H1 (cell line): ENCODE results near the gene ZP2. TPM values are rescaled to one million over a fixed set of nuclear protein-coding genes. Genes with fewer than 3 reads are reported as not detected.

Experiments used
- CTCF ChIA-PET: fragments of 300-600 bp; sonication (Branson Sonifier 250); formaldehyde crosslinking; loops from one replicate; lab custom pipeline; 2021; ENCODE audit not compliant: partially characterized antibody; lab: Charles Lee
- POLR2A ChIA-PET: fragments of 300-600 bp; sonication (Branson Sonifier 250); formaldehyde crosslinking; loops from one replicate; lab custom pipeline; 2021; ENCODE audit warnings: inconsistent platforms; ENCODE audit not compliant: partially characterized antibody; lab: Charles Lee
- DNase-seq, 2 experiments: peaks; one replicate each; pipeline versions ENCODE4 v3.0.0 to v3.0.0-alpha.2; 2010 to 2022; ENCODE audit warnings: low spot score in 2 of 2, low read depth in 1 of 2, mixed read lengths in 1 of 2
- FAIRE-seq: peaks from 2 replicates; lab custom pipeline; 2011; peaks lifted over from hg19 to GRCh38; lab: Jason Lieb, UNC
- H2AFZ ChIP-seq: 2 replicates; pipeline ENCODE4 v1.8.1; 2012; ENCODE audit warnings: low read length, inconsistent platforms
- H2AK5ac ChIP-seq: 2 replicates; pipeline ENCODE4 v1.6.1; 2013; ENCODE audit warnings: low read depth, low read length
- H2BK120ac ChIP-seq: replicated peaks from 2 replicates; pipeline ENCODE3; 2013; ENCODE audit warnings: low read depth, low read length, inconsistent platforms
- H2BK12ac ChIP-seq: 2 replicates; pipeline ENCODE4 v1.6.1; 2013; ENCODE audit warnings: low read depth, low read length
- H2BK15ac ChIP-seq: 2 replicates; pipeline ENCODE4 v1.6.1; 2013; ENCODE audit warnings: low read length
- H2BK20ac ChIP-seq: 2 replicates; pipeline ENCODE4 v1.6.1; 2013; ENCODE audit warnings: low read length
- H2BK5ac ChIP-seq: 2 replicates; pipeline ENCODE4 v1.6.1; 2013; ENCODE audit warnings: low read depth, low read length
- H3K14ac ChIP-seq: 2 replicates; pipeline ENCODE4 v1.6.1; 2013; ENCODE audit warnings: inconsistent platforms; ENCODE audit not compliant: insufficient read length
- H3K18ac ChIP-seq: 2 replicates; pipeline ENCODE4 v1.6.1; 2013; ENCODE audit warnings: low read length; ENCODE audit errors: extremely low read depth
- H3K23ac ChIP-seq: 2 replicates; pipeline ENCODE4 v1.6.1; 2013; ENCODE audit warnings: inconsistent platforms; ENCODE audit not compliant: insufficient read length
- H3K23me2 ChIP-seq: 2 replicates; pipeline ENCODE4 v1.6.1; 2013; ENCODE audit warnings: low read depth, low read length
- H3K27ac ChIP-seq: 2 replicates; pipeline ENCODE4 v1.6.1; 2011; ENCODE audit warnings: low read depth, low read length, inconsistent platforms
- H3K27me3 ChIP-seq, 4 experiments: replicated peaks in 1 of 4; 1 replicate in 1 of 4; 2 replicates in 3 of 4; pipeline versions ENCODE4 v1.6.1 to v1.8.1; 2011 to 2013; ENCODE audit warnings: low read length in 3 of 4, mild to moderate bottlenecking in 3 of 4, inconsistent platforms in 2 of 4, mixed read lengths in 2 of 4, moderate library complexity in 1 of 4; ENCODE audit not compliant: control insufficient read depth in 3 of 4, insufficient read depth in 3 of 4; ENCODE audit errors: extremely low read depth in 1 of 4
- H3K36me3 ChIP-seq, 4 experiments: 2 replicates each; pipeline versions ENCODE4 v1.6.1 to v1.8.1; 2011 to 2013; ENCODE audit warnings: mild to moderate bottlenecking in 4 of 4, low read length in 3 of 4, moderate library complexity in 2 of 4, control low read depth in 1 of 4, inconsistent platforms in 1 of 4; ENCODE audit not compliant: insufficient read depth in 4 of 4, control insufficient read depth in 2 of 4
- H3K4ac ChIP-seq: replicated peaks from 2 replicates; pipeline ENCODE3; 2013; ENCODE audit warnings: low read length, low read depth, mixed read lengths, inconsistent platforms; ENCODE audit not compliant: insufficient read length
- H3K4me1 ChIP-seq, 4 experiments: replicated peaks in 1 of 4; 1 replicate in 1 of 4; 2 replicates in 3 of 4; pipeline versions ENCODE4 v1.6.1 to v1.8.1; 2011 to 2013; ENCODE audit warnings: low read length in 3 of 4, inconsistent platforms in 2 of 4, mixed read lengths in 1 of 4; ENCODE audit not compliant: insufficient read depth in 4 of 4, control insufficient read depth in 3 of 4
- H3K4me2 ChIP-seq, 2 experiments: 2 replicates each; pipeline versions ENCODE4 v1.6.1 to v1.8.1; 2011 to 2013; ENCODE audit warnings: low read depth in 2 of 2, low read length in 2 of 2, control low read depth in 1 of 2, inconsistent platforms in 1 of 2, mild to moderate bottlenecking in 1 of 2; ENCODE audit not compliant: insufficient read depth in 1 of 2
- H3K4me3 ChIP-seq, 4 experiments: fragments of 200-600, 300-600 bp in 1 of 4; sonication (generic), shearing (Covaris generic), sonication (Bioruptor Twin) in 1 of 4; 2 replicates each; pipeline versions ENCODE4 v1.5.1 to v1.8.1; 2011 to 2016; ENCODE audit warnings: low read length in 4 of 4, low read depth in 3 of 4, control low read depth in 2 of 4, inconsistent platforms in 2 of 4, mild to moderate bottlenecking in 2 of 4, mixed read lengths in 1 of 4, moderate library complexity in 1 of 4; ENCODE audit not compliant: insufficient read depth in 2 of 4; ENCODE audit errors: extremely low read depth in 1 of 4
- H3K56ac ChIP-seq: replicated peaks from 2 replicates; pipeline ENCODE3; 2013; ENCODE audit warnings: low read depth, mild to moderate bottlenecking, mixed read lengths, low read length, inconsistent platforms; ENCODE audit not compliant: insufficient read length
- H3K79me1 ChIP-seq: 2 replicates; pipeline ENCODE4 v1.6.1; 2013; ENCODE audit warnings: low read depth, low read length, control low read depth
- H3K79me2 ChIP-seq, 2 experiments: 2 replicates each; pipeline versions ENCODE4 v1.6.1 to v1.8.1; 2012 to 2013; ENCODE audit warnings: low read length in 2 of 2, mild to moderate bottlenecking in 2 of 2, inconsistent platforms in 1 of 2; ENCODE audit not compliant: insufficient read depth in 2 of 2, control insufficient read depth in 1 of 2
- H3K9ac ChIP-seq, 4 experiments: replicated peaks in 1 of 4; 1 replicate in 1 of 4; 2 replicates in 3 of 4; pipeline versions ENCODE4 v1.6.1 to v1.8.1; 2011 to 2013; ENCODE audit warnings: low read depth in 3 of 4, low read length in 3 of 4, control low read depth in 2 of 4, mild to moderate bottlenecking in 2 of 4, moderate library complexity in 2 of 4, inconsistent platforms in 1 of 4; ENCODE audit errors: extremely low read depth in 1 of 4
- H3K9me3 ChIP-seq, 2 experiments: 2 replicates each; pipeline versions ENCODE4 v1.6.1 to v1.8.1; 2012 to 2013; ENCODE audit warnings: mild to moderate bottlenecking in 2 of 2, moderate library complexity in 2 of 2, control low read depth in 1 of 2, inconsistent platforms in 1 of 2, low read depth in 1 of 2, low read length in 1 of 2, mixed read lengths in 1 of 2; ENCODE audit not compliant: insufficient read depth in 2 of 2
- H4K20me1 ChIP-seq, 2 experiments: replicated peaks in 1 of 2; 2 replicates each; pipeline versions ENCODE3 to v1.8.1; 2011 to 2013; ENCODE audit warnings: inconsistent platforms in 2 of 2, low read length in 2 of 2, mild to moderate bottlenecking in 1 of 2; ENCODE audit not compliant: insufficient read depth in 2 of 2, control insufficient read depth in 1 of 2
- H4K5ac ChIP-seq: 2 replicates; pipeline ENCODE4 v1.6.1; 2013; ENCODE audit warnings: low read length, low read depth, mixed read lengths, inconsistent platforms; ENCODE audit not compliant: insufficient read length
- H4K8ac ChIP-seq: 2 replicates; pipeline ENCODE4 v1.8.0; 2013; ENCODE audit warnings: mild to moderate bottlenecking, moderate library complexity, low read length, inconsistent platforms; ENCODE audit not compliant: insufficient read depth; ENCODE audit errors: extremely low read depth
- H4K91ac ChIP-seq: replicated peaks from 2 replicates; pipeline ENCODE3; 2013; ENCODE audit warnings: low read length, mixed read lengths, inconsistent platforms; ENCODE audit not compliant: insufficient read length
- CBX8 ChIP-seq: fragments of 300-800, 300-1000 bp; sonication (generic); IDR thresholded peaks from 2 replicates; pipeline ENCODE4 v1.7.1; 2016; ENCODE audit warnings: low read depth, low read length, borderline replicate concordance
- WGBS, 2 experiments: shearing (Covaris generic) in 1 of 2; methylation state at CpG; one replicate each; pipeline versions ENCODE4 v1.1.6 to v1.1.7; 2013 to 2015; ENCODE audit warnings: low lambda C conversion rate in 2 of 2, mixed read lengths in 2 of 2, inconsistent platforms in 1 of 2, low coverage in 1 of 2, missing lambda C conversion rate in 1 of 2; ENCODE audit not compliant: insufficient replicate concordance in 2 of 2, insufficient coverage in 1 of 2, insufficient read length in 1 of 2; ENCODE audit errors: extremely low coverage in 1 of 2, missing lambda C conversion rate in 1 of 2; 5-methylcytosine and 5-hydroxymethylcytosine counted together
- polyA plus RNA-seq, 7 experiments: library from polyadenylated mRNA; depleted of rRNA in 3 of 7; stranded (reverse) in 5 of 7; unstranded in 2 of 7; fragments of >200 nt in 5 of 7; fragments of 200-250 nt in 2 of 7; gene quantifications; 1 replicate in 5 of 7; 2 replicates in 1 of 7; 4 replicates in 1 of 7; pipeline versions ENCODE4 v1.2.1 to v1.2.3, GENCODE V29; 2011 to 2013; ENCODE audit warnings: missing spikeins in 2 of 7, mixed read lengths in 2 of 7
- total RNA-seq: library from RNA; stranded (reverse); fragmentation: NEBNext Ultra II Directional; extraction: Animal tissue kit (Norgen Biotek cat#: 25700); gene quantifications from 2 replicates; pipeline ENCODE4 v1.2.1, GENCODE V29; 2021

ZP2 gene
- total and polyA plus RNA-seq, 2 of the 8 experiments (the other 6 are each of a cell fraction or from before 2014, with no cell fraction given), result not detected

GRCh38 chr16:21235199-21235585, 23.8 kb upstream of the ZP2 start:
- Histone ChIP-seq H3K18ac (no peak overlapping the region), H3K4me1 (no peaks in the 10 kb centered on the region), H3K4me2 (no peak overlapping the region), H3K27ac (no peak overlapping the region), H2BK5ac (no peak overlapping the region), H3K23ac (no peak overlapping the region), H2AFZ (no peak overlapping the region), H4K20me1 (no peaks in the 10 kb centered on the region), H3K23me2 (no peaks in the 10 kb centered on the region), H3K4me3 (no peak overlapping the region), H2BK12ac (no peak overlapping the region), H3K79me1 (no peaks in the 10 kb centered on the region), H3K4ac (no peak overlapping the region), H2BK20ac (no peak overlapping the region), H2BK120ac (no peak overlapping the region), H4K8ac (no peak overlapping the region), H3K56ac (no peak overlapping the region), H4K5ac (no peak overlapping the region), H3K79me2 (no peaks in the 10 kb centered on the region), H2BK15ac (no peak overlapping the region), H3K9ac (no peak overlapping the region), H3K14ac (no peak overlapping the region), H2AK5ac (no peak overlapping the region), H4K91ac (no peak overlapping the region), H3K9me3 (no peaks in the 10 kb centered on the region), H3K36me3 (no peaks in the 10 kb centered on the region), H3K27me3 (no peaks in the 10 kb centered on the region)
- WGBS, 2 experiments, result 85% methylated on average over 3 of the region's 3 CpGs; no CpG with 5 or more reads in 1 of the 2 experiments
- POLR2A ChIA-PET, result no interaction called here
- DNase-seq, result no peak
- CTCF ChIA-PET, result interaction anchor here (0.7 to 1.4 kb wide), 3 partner anchors 19 to 44 kb away, joined by 3 to 4 read pairs (median 3); no protein-coding TSS in a partner anchor
- no peak for FAIRE-seq
- TF ChIP-seq CBX8, result no peak
